Hypothalamus (tissue), 51 donors: ENCODE data around the gene OSTN.
"Not testable (repeated sequence)": the region's sequence is repeated elsewhere in the genome, so short reads cannot be mapped to it uniquely, and the experiment has no call there.

Experiments
- DNase-seq, 51 donors: peaks; one replicate each; lab custom pipeline; 2025; lab: John Stamatoyannopoulos, UW

OSTN gene, protein sequence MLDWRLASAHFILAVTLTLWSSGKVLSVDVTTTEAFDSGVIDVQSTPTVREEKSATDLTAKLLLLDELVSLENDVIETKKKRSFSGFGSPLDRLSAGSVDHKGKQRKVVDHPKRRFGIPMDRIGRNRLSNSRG

DNA sequence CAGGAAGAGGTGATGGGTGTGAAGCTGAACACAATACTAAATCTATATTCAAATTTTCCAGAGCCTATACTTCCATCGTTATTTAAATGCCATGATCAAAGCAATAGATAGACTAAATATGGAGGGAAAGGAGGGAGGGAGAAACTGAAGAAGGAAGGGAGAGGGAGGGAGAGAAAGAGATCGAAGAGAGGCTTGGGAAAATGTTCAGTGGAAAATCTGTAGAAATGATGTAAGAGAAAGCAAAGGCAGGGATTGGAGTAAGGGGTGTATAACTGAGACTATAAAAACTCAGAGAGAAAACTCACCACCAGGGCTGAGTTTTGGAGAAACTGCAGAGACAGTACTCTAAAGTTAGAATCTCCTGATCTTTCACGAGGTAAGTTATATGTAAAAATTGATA lies at the start of gene OSTN:
Gene OSTN, plus strand, starts transcription at position 310 of the 400 bp plus-strand sequence. CDS start 13,292 bp downstream, outside the sequence.
- no peak for DNase-seq

DNA sequence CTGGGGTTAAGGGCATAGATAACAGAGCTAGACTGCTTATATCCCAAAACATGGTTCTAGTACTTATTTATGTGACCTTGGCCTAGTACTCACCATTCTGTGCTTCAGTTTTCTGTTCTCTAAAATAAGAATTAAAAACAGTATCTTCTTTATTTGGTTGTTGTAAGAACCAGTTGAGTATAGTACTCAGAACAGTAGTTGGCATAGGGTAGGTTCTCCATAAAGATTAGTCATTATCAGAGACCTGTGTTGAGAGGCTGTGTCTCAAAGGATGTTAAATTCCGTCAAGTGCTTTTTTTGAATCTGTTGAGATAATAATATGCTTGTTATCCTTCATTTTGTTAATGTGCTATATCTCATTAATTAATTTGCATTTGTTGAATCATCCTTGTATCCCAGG lies 47.4 kb upstream of the OSTN start:
- no peak for DNase-seq

DNA sequence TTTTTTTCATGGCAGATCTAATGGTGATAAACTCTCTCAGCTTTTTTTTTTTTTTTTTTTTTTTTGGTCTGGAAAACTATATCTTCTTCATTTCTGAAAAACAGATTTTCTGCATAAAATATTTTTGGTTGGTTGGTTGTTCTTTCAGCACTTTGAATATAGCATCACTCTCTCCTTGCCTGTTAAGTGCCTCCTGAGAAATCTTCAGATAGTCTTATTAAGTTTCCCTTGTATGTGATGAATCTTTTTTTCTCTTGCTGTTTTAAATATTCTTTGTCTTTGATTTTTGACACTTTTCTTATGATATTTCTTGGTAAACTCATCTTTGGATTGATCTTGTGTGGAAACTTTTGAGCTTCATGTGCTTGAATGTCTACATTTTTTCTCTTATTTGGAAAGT lies 44.2 kb upstream of the OSTN start:
- DNase-seq = no peak

- DNase-seq = no peak
Measured at GRCh38 chr3:191158247-191158646, 40.8 kb upstream of the OSTN start.

GRCh38 chr3:191158815-191159214 lies 40.2 kb upstream of the OSTN start:
- no peak for DNase-seq

DNA sequence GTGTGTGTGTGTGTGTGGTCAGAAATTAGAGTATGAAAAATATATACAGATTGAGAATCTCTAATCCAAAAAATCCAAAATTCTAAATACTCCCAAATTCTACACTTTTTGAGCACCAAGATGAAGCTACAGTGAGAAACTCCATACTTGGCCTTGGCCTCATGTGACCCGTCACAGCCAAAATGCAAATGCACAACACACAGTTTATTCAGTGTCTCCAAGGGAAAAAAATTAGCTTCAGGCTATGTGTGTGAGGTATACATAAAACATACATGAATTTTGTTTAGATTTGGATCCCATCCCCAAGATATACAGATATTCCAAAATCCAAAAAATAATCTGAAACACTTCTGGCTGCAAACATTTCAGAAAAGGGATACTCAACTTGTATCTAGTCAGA lies 33.2 kb upstream of the OSTN start:
- no peak for DNase-seq

GRCh38 chr3:191166368-191166767 lies 32.7 kb upstream of the OSTN start:
- no peak for DNase-seq

- DNase-seq = no peak
Measured at GRCh38 chr3:191169566-191169965, 29.5 kb upstream of the OSTN start.

GRCh38 chr3:191170097-191170496 lies 28.9 kb upstream of the OSTN start:
- DNase-seq = no peak

DNA sequence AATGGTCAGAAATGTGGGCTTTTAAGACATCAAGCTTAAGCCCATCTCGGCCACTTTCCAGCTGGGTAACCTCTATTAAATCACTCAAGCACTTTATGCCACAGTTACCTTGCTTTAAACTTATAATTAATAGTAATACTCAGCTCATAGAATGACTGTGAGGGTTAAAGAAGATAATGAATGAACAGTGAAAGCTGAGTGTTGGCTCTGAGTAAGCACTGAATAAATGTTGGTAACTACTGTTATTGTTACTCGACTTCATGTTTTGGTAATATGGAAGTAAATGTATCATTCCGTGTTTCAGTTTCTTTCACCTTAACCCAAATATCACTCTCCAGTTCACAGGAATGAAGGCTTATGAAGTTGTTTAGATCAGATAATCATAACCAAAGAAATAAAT lies 23.9 kb upstream of the OSTN start:
- no peak for DNase-seq

- DNase-seq = no peak
Measured at GRCh38 chr3:191176038-191176785, 22.8 kb upstream of the OSTN start.

DNA sequence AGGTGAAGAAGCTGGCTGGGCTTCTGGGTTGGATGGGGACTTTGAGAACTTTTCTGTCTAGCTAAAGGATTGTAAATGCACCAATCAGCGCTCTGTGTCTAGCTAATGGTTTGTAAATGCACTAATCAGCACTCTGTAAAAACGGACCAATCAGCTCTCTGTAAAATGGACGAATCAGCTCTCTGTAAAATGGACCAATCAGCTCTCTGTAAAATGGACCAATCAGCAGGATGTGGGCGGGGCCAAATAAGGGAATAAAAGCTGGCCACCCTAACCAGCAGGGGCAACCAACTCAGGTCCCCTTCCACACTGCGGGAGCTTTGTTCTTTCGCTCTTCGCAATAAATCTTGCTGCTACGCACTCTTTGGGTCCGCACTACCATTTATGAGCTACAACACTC lies 13.7 kb upstream of the OSTN start:
- not testable (repeated sequence) for DNase-seq

DNA sequence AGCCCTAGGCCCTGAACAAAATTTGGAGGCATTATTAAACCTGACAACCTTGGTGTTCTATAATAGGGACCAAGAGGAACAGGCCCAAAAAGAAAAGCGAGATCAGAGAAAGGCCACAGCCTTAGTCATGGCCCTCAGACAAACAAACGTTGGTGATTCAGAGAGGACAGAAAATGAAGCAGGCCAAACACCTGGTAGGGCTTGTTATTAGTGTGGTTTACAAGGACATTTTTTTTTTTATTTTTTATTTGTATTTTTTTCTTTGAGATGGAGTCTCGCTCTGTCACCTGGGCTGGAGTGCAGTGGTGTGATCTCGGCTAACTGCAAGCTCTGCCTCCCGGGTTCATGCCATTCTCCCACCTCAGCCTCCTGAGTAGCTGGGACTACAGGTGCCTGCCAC lies 10.8 kb upstream of the OSTN start:
- not testable (repeated sequence) for DNase-seq

- not testable (repeated sequence) for DNase-seq
Measured at GRCh38 chr3:191192270-191192669, 6.8 kb upstream of the OSTN start.

- DNase-seq = no peak
Measured at GRCh38 chr3:191192941-191193340, 6.1 kb upstream of the OSTN start.

- DNase-seq = no peak
Measured at GRCh38 chr3:191197761-191198306, 1.2 kb upstream of the OSTN start.

GRCh38 chr3:191198480-191198879 lies 561 bp upstream of the OSTN start:
- DNase-seq = no peak

DNA sequence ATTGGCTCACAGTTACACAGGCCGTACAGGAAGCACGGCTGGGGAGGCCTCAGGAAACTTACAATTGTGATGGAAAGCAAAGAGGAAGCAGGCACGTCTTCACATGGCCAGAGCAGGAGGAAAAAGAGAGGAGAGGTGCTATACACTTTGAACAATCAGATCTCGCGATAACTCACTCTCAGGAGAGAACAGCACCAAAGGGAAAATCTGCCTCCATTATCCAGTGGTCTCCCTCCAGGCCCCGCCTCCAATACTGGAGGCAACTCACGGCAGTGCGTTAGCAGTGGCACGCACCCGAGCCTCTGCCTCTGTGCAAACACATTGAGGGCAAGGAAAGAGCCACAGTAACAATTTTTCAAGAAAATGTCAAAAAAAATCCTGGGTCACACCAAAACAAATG lies 11.0 kb downstream of the OSTN start:
- no peak for DNase-seq

GRCh38 chr3:191216510-191216909 lies 17.5 kb downstream of the OSTN start:
- no peak for DNase-seq

GRCh38 chr3:191217301-191217700 lies 18.3 kb downstream of the OSTN start:
- DNase-seq = no peak

- DNase-seq = no peak
Measured at GRCh38 chr3:191220908-191221307, 21.9 kb downstream of the OSTN start.

GRCh38 chr3:191221638-191222037 lies 22.6 kb downstream of the OSTN start:
- no peak for DNase-seq
